PC-9 (cell line): Measurements from ENCODE around the gene SH3BP4. TPM values are rescaled to one million over a fixed set of nuclear protein-coding genes. Genes with fewer than 3 reads are reported as not detected.

Experiments used
- BruUV-seq: library from RNA; stranded (reverse); fragments of 400-500 nt; replicated peaks from 2 replicates; lab custom pipeline; 2021; lab: Mats Ljungman, UMichigan
- CTCF ChIA-PET: fragments of 300-600 bp; sonication (Branson Sonifier 250); formaldehyde crosslinking; loops from one replicate; lab custom pipeline; 2022; ENCODE audit warnings: antibody characterized with exemption; lab: Charles Lee
- POLR2A ChIA-PET: fragments of 300-600 bp; sonication (Branson Sonifier 250); formaldehyde crosslinking; loops from one replicate; lab custom pipeline; 2022; ENCODE audit warnings: antibody characterized with exemption; ENCODE audit not compliant: unreplicated experiment; lab: Charles Lee
- DNase-seq, 2 experiments: peaks; one replicate each; pipeline versions ENCODE4 v3.0.0 to v3.0.0-alpha.2; 2015 to 2022; ENCODE audit warnings: mixed read lengths in 1 of 2
- H2AFZ ChIP-seq: fragments of 200-600 bp; sonication (generic); 2 replicates; pipeline ENCODE4 v1.8.1; 2017; ENCODE audit warnings: antibody characterized with exemption
- H3F3A ChIP-seq: fragments of 200-600 bp; sonication (generic); 2 replicates; pipeline ENCODE4 v1.8.1; 2017; ENCODE audit warnings: antibody characterized with exemption, mild to moderate bottlenecking, low read depth; ENCODE audit not compliant: insufficient read depth
- H3K27ac ChIP-seq: fragments of 200-600 bp; sonication (generic); 2 replicates; pipeline ENCODE4 v1.6.1; 2016; ENCODE audit warnings: mixed run types
- H3K27me3 ChIP-seq: fragments of 200-600 bp; sonication (generic); 2 replicates; pipeline ENCODE4 v1.6.1; 2016; ENCODE audit warnings: low read depth, mixed run types; ENCODE audit not compliant: insufficient read depth
- H3K36me3 ChIP-seq: fragments of 200-600 bp; sonication (generic); 2 replicates; pipeline ENCODE4 v1.6.1; 2016; ENCODE audit warnings: low read depth, mixed run types
- H3K4me1 ChIP-seq: fragments of 200-600 bp; sonication (generic); replicated peaks from 2 replicates; pipeline ENCODE4 v1.6.1; 2016; ENCODE audit warnings: mixed run types; ENCODE audit not compliant: insufficient read depth
- H3K4me2 ChIP-seq: fragments of 200-600 bp; sonication (generic); 2 replicates; pipeline ENCODE4 v1.6.1; 2017; ENCODE audit warnings: mixed run types
- H3K4me3 ChIP-seq: fragments of 200-600 bp; sonication (generic); 2 replicates; pipeline ENCODE4 v1.6.1; 2016; ENCODE audit warnings: mixed run types
- H3K79me2 ChIP-seq: fragments of 200-600 bp; sonication (generic); 2 replicates; pipeline ENCODE4 v1.6.1; 2017; ENCODE audit warnings: low read depth, mixed run types
- H3K9me2 ChIP-seq: fragments of 200-600 bp; sonication (generic); 2 replicates; pipeline ENCODE4 v1.8.1; 2017; ENCODE audit warnings: mild to moderate bottlenecking; ENCODE audit not compliant: insufficient read depth
- H3K9me3 ChIP-seq: fragments of 200-600 bp; sonication (generic); 2 replicates; pipeline ENCODE4 v1.8.1; 2016; ENCODE audit warnings: low read depth; ENCODE audit not compliant: insufficient read depth
- H4K20me1 ChIP-seq: fragments of 200-600 bp; sonication (generic); 2 replicates; pipeline ENCODE4 v1.8.1; 2017; ENCODE audit not compliant: insufficient read depth
- CTCF ChIP-seq: fragments of 200-600 bp; sonication (generic); conservative IDR thresholded peaks from 2 replicates; pipeline ENCODE4 v1.6.1; 2017; ENCODE audit warnings: mixed run types, antibody characterized with exemption, mild to moderate bottlenecking, moderate library complexity
- EZH2 ChIP-seq: fragments of 200-600 bp; sonication (generic); IDR thresholded peaks from 2 replicates; pipeline ENCODE4 v1.8.0; 2017; ENCODE audit warnings: antibody characterized with exemption, low read depth
- intact Hi-C: fragments of 100-400 bp; cut with micrococcal nuclease; formaldehyde crosslinking; loops from one replicate; pipeline ENCODE4 v1.10.0; 2022; ENCODE audit not compliant: unreplicated experiment
- total RNA-seq: library from RNA; stranded (reverse); gene quantifications from 2 replicates; pipeline ENCODE4 v1.2.3, GENCODE V29; 2021

Gene SH3BP4
- total RNA-seq, 1 experiment from 2014 or later: 131 TPM

- H4K20me1 ChIP-seq: peaks cover 22% of the 10 kb centered on the region; the same call in 1 of the 2 replicates
- H2AFZ ChIP-seq: no peak overlapping the region
- ChIA-PET POLR2A (interaction anchor here (0.9 kb wide), 1 partner anchor 63 kb away, joined by 4 read pairs; no protein-coding TSS in a partner anchor), CTCF (no interaction called here)
- TF ChIP-seq EZH2 (no peak), CTCF (no peak)
- no peak for DNase-seq
- H3K36me3 ChIP-seq: peaks cover 15% of the 10 kb centered on the region
- H3K4me3 ChIP-seq: no peak overlapping the region
- H3K4me1 ChIP-seq: peaks cover 92% of the 10 kb centered on the region
- no peaks in the 10 kb centered on the region for H3K9me2 ChIP-seq
- no peaks in the 10 kb centered on the region for H3K27me3 ChIP-seq
- H3K4me2 ChIP-seq: peak overlapping the region; percentile 98
- H3K27ac ChIP-seq: no peak overlapping the region
- intact Hi-C loops: loop anchor here (1.0 to 10.0 kb wide), 3 partner anchors 13 to 983 kb away; no protein-coding TSS in a partner anchor
- H3K79me2 ChIP-seq: peaks cover 100% of the 10 kb centered on the region
- H3K9me3 ChIP-seq: no peaks in the 10 kb centered on the region
- no TSS peak for BruUV-seq
- H3F3A ChIP-seq: peaks cover 34% of the 10 kb centered on the region
Observed at GRCh38 chr2:234957834-234958135, 6.0 kb downstream of the SH3BP4 start.

GRCh38 chr2:234958311-234958710, 6.5 kb downstream of the SH3BP4 start:
- TF ChIP-seq CTCF (no peak), EZH2 (no peak)
- peak overlapping the region; percentile 98; the same call in 1 of the 2 replicates for H3K4me2 ChIP-seq
- CTCF ChIA-PET: no interaction called here

GRCh38 chr2:234958746-234959395, 7.1 kb downstream of the SH3BP4 start:
- Histone ChIP-seq H3K27me3 (no peaks in the 10 kb centered on the region), H3K9me3 (no peaks in the 10 kb centered on the region), H4K20me1 (peaks cover 22% of the 10 kb centered on the region; the same call in 1 of the 2 replicates), H3K4me1 (peaks cover 100% of the 10 kb centered on the region), H3F3A (peaks cover 44% of the 10 kb centered on the region), H3K4me3 (no peak overlapping the region), H3K9me2 (no peaks in the 10 kb centered on the region), H3K27ac (peak overlapping the region; percentile 79), H3K79me2 (peaks cover 100% of the 10 kb centered on the region), H2AFZ (no peak overlapping the region), H3K4me2 (peak overlapping the region; percentile 39), H3K36me3 (peaks cover 15% of the 10 kb centered on the region)
- intact Hi-C loops: loop anchor here (5.0 to 10.0 kb wide), 2 partner anchors 613 to 984 kb away; no protein-coding TSS in a partner anchor
- BruUV-seq: no TSS peak
- no peak for DNase-seq
- POLR2A ChIA-PET: no interaction called here
- CTCF ChIA-PET: no interaction called here
- no peak for TF ChIP-seq EZH2
- TF ChIP-seq CTCF: no peak

More at GRCh38 chr2:234958311-234958710, 6.5 kb downstream of the SH3BP4 start:
- Histone ChIP-seq H3K4me3 (no peak overlapping the region), H2AFZ (no peak overlapping the region), H3F3A (peaks cover 39% of the 10 kb centered on the region), H3K4me1 (peaks cover 97% of the 10 kb centered on the region), H3K27ac (no peak overlapping the region), H3K36me3 (peaks cover 15% of the 10 kb centered on the region), H3K9me3 (no peaks in the 10 kb centered on the region), H3K9me2 (no peaks in the 10 kb centered on the region), H4K20me1 (peaks cover 22% of the 10 kb centered on the region; the same call in 1 of the 2 replicates), H3K79me2 (peaks cover 100% of the 10 kb centered on the region), H3K27me3 (no peaks in the 10 kb centered on the region)
- DNase-seq: no peak
- no TSS peak for BruUV-seq
- intact Hi-C loops: loop anchor here (5.0 to 10.0 kb wide), 2 partner anchors 614 to 984 kb away; no protein-coding TSS in a partner anchor
- POLR2A ChIA-PET: interaction anchor here (0.9 kb wide), 1 partner anchor 62 kb away, joined by 4 read pairs; no protein-coding TSS in a partner anchor
